Cardiac septum (tissue), 1 donor: Measurements from ENCODE around the gene GJB3. TPM values are rescaled to one million over a fixed set of nuclear protein-coding genes. Genes with fewer than 3 reads are reported as not detected.
"Not testable (repeated sequence)": the region's sequence is repeated elsewhere in the genome, so short reads cannot be mapped to it uniquely, and the experiment has no call there.

ENCODE experiments used
- DNase-seq: peaks from one replicate; pipeline ENCODE4 v3.0.0-alpha.2; 2020; ENCODE audit warnings: low spot score
- intact Hi-C: fragments of 100-400 bp; cut with DNase I; formaldehyde crosslinking; loops from one replicate; pipeline ENCODE4 v1.14.0; 2022
- long read RNA-seq: library from polyadenylated mRNA; unstranded; transcript quantifications from one replicate; pipeline ENCODE4 v2.0.0, GENCODE V29; 2021
- total RNA-seq: library from RNA; stranded (reverse); fragmentation: NEBNext Ultra II Directional; extraction: Animal tissue kit (Norgen Biotek cat#: 25700); gene quantifications from one replicate; pipeline ENCODE4 v1.2.1, GENCODE V29; 2021
- donor health status: DM: no; HTN: no; CAD: no.

GJB3 gene
- total RNA-seq, result not detected
- long read RNA-seq, result 0 reads

- intact Hi-C loops, result no loop called here
- peak; percentile 49 for DNase-seq
Measured at GRCh38 chr1:34781071-34781843, at the start of gene GJB3. GJB3 (plus strand) TSS chr1:34781214; CDS start chr1:34784763, 3,549 bp downstream.

GRCh38 chr1:34732831-34733230 is 48.2 kb upstream of the GJB3 start:
- intact Hi-C loops, DNase-seq: not testable (repeated sequence)

GRCh38 chr1:34736692-34737091 is 44.3 kb upstream of the GJB3 start:
- intact Hi-C loops, result no loop called here
- no peak for DNase-seq

GRCh38 chr1:34737236-34737635 is 43.8 kb upstream of the GJB3 start:
- intact Hi-C loops, DNase-seq: not testable (repeated sequence)

GRCh38 chr1:34739613-34740012 is 41.4 kb upstream of the GJB3 start:
- intact Hi-C loops, result loop anchor here (5.0 kb wide), 2 partner anchors 627 to 1107 kb away; no protein-coding TSS in a partner anchor
- no peak for DNase-seq

- DNase-seq, result no peak
- intact Hi-C loops, result loop anchor here (5.0 kb wide), 2 partner anchors 628 to 1108 kb away; no protein-coding TSS in a partner anchor
Measured at GRCh38 chr1:34740161-34740868, 40.7 kb upstream of the GJB3 start.

GRCh38 chr1:34742667-34743270 is 38.2 kb upstream of the GJB3 start:
- intact Hi-C loops, result loop anchor here (5.0 kb wide), 2 partner anchors 630 to 1110 kb away; no protein-coding TSS in a partner anchor
- DNase-seq, result peak; percentile 80

GRCh38 chr1:34743775-34744174 is 37.2 kb upstream of the GJB3 start:
- intact Hi-C loops, result loop anchor here (5.0 kb wide), 2 partner anchors 631 to 1111 kb away; no protein-coding TSS in a partner anchor
- DNase-seq, result no peak

GRCh38 chr1:34744851-34745250 is 36.2 kb upstream of the GJB3 start:
- intact Hi-C loops, result loop anchor here (5.0 kb wide), 2 partner anchors 633 to 1113 kb away; no protein-coding TSS in a partner anchor
- no peak for DNase-seq

GRCh38 chr1:34745666-34746065 is 35.3 kb upstream of the GJB3 start:
- DNase-seq, result no peak
- intact Hi-C loops, result no loop called here

GRCh38 chr1:34746101-34746500 is 34.9 kb upstream of the GJB3 start:
- DNase-seq, result no peak
- intact Hi-C loops, result no loop called here

GRCh38 chr1:34746785-34747637 is 34.0 kb upstream of the GJB3 start:
- no peak for DNase-seq
- intact Hi-C loops, result no loop called here

GRCh38 chr1:34747638-34747941 is 33.4 kb upstream of the GJB3 start:
- DNase-seq, result no peak
- intact Hi-C loops, result no loop called here

- intact Hi-C loops, result no loop called here
- DNase-seq, result no peak
Measured at GRCh38 chr1:34749992-34750391, 31.0 kb upstream of the GJB3 start.

GRCh38 chr1:34750610-34751009 is 30.4 kb upstream of the GJB3 start:
- intact Hi-C loops, result no loop called here
- DNase-seq, result no peak

GRCh38 chr1:34753163-34753562 is 27.9 kb upstream of the GJB3 start:
- DNase-seq, result no peak
- intact Hi-C loops, result no loop called here

- DNase-seq, result no peak
- intact Hi-C loops, result no loop called here
Measured at GRCh38 chr1:34754964-34755637, 25.9 kb upstream of the GJB3 start, which contains the start of gene GJB5. GJB5 (plus strand) TSS chr1:34755047; CDS start chr1:34757331, 2,284 bp downstream.

GRCh38 chr1:34755961-34756360 is 25.1 kb upstream of the GJB3 start:
- no peak for DNase-seq
- intact Hi-C loops, result no loop called here

GRCh38 chr1:34757386-34757785 is 23.6 kb upstream of the GJB3 start:
- no peak for DNase-seq
- intact Hi-C loops, result no loop called here
